K562 (cell line): ENCODE measurements around the gene ACOT9. TPM values are rescaled to one million over a fixed set of nuclear protein-coding genes. Genes with fewer than 3 reads are reported as not detected.

ENCODE experiments used
- ATAC-seq: fragments of 200-7000 bp; cut with Tn5 transposase; 3 replicates; pipeline ENCODE4 v1.9.1; 2020; ENCODE audit warnings: moderate library complexity
- BruUV-seq: library from RNA; stranded (reverse); fragments of 400-500 nt; replicated peaks from 2 replicates; lab custom pipeline; 2021; lab: Mats Ljungman, UMichigan
- CTCF ChIA-PET: fragments of 300-600 bp; formaldehyde crosslinking; extraction: SDS; loops from one replicate; lab custom pipeline; 2021; ENCODE audit warnings: low intra/inter-chr PET ratio; lab: Yijun Ruan, JAX
- POLR2A ChIA-PET: fragments of 300-600, 350-650 bp; sonication (Branson Sonifier 250); formaldehyde crosslinking; extraction: SDS; loops from one replicate; lab custom pipeline; 2021; ENCODE audit warnings: antibody characterized with exemption, inconsistent platforms; lab: Yijun Ruan, JAX
- DNase-seq, 4 experiments: peaks; one replicate each; pipeline versions ENCODE4 v3.0.0 to v3.0.0-alpha.2; 2011 to 2018; ENCODE audit warnings: low spot score in 3 of 4, mixed read lengths in 3 of 4; ENCODE audit errors: extremely low read depth in 1 of 4
- FAIRE-seq: peaks from 2 replicates; lab custom pipeline; 2011; peaks lifted over from hg19 to GRCh38; lab: Jason Lieb, UNC
- H2AFZ ChIP-seq: 2 replicates; pipeline ENCODE4 v1.6.0; 2011; ENCODE audit warnings: low read depth, low read length, control low read depth, inconsistent platforms
- H3K27ac ChIP-seq: fragments of 200-600 bp; 3 replicates; pipeline ENCODE4 v1.8.0; 2011; ENCODE audit warnings: low read depth, mild to moderate bottlenecking, control low read depth, inconsistent platforms, low read length, moderate library complexity, mixed read lengths; ENCODE audit errors: extremely low read depth
- H3K27me3 ChIP-seq, 2 experiments: fragments of 300-600 bp in 1 of 2; 2 replicates in 1 of 2; 3 replicates in 1 of 2; pipeline versions ENCODE4 v1.6.0 to v1.8.0; 2011; ENCODE audit warnings: inconsistent platforms in 2 of 2, low read length in 2 of 2, mild to moderate bottlenecking in 1 of 2, mixed read lengths in 1 of 2, moderate library complexity in 1 of 2; ENCODE audit not compliant: control insufficient read depth in 2 of 2, insufficient read depth in 2 of 2
- H3K36me3 ChIP-seq: fragments of 300-600 bp; 3 replicates; pipeline ENCODE4 v1.8.0; 2011; ENCODE audit warnings: mild to moderate bottlenecking, low read length, inconsistent platforms; ENCODE audit not compliant: control insufficient read depth, insufficient read depth
- H3K4me1 ChIP-seq, 2 experiments: fragments of 200-600 bp in 1 of 2; replicated peaks in 1 of 2; 2 replicates in 1 of 2; 3 replicates in 1 of 2; pipeline versions ENCODE4 v1.5.1 to v1.8.0; 2011; ENCODE audit warnings: inconsistent platforms in 2 of 2, low read length in 2 of 2, mild to moderate bottlenecking in 1 of 2, mixed read lengths in 1 of 2, moderate library complexity in 1 of 2; ENCODE audit not compliant: control insufficient read depth in 2 of 2, insufficient read depth in 2 of 2
- H3K4me2 ChIP-seq: 2 replicates; pipeline ENCODE4 v1.6.1; 2011; ENCODE audit warnings: low read length, control low read depth, inconsistent platforms, mixed read lengths; ENCODE audit not compliant: insufficient read depth
- H3K4me3 ChIP-seq: fragments of 200-600 bp; sonication (generic), shearing (Covaris generic); 2 replicates; pipeline ENCODE4 v1.5.1; 2016; ENCODE audit warnings: control low read depth, inconsistent platforms
- H3K79me2 ChIP-seq: fragments of 200-600 bp; 3 replicates; pipeline ENCODE4 v1.8.0; 2011; ENCODE audit warnings: low read length, inconsistent platforms; ENCODE audit not compliant: control insufficient read depth, insufficient read depth
- H3K9ac ChIP-seq, 2 experiments: 2 replicates each; pipeline versions ENCODE4 v1.6.0 to v1.6.1; 2011; ENCODE audit warnings: low read depth in 2 of 2, low read length in 2 of 2, control low read depth in 1 of 2, inconsistent platforms in 1 of 2, mild to moderate bottlenecking in 1 of 2, mixed read lengths in 1 of 2; ENCODE audit not compliant: insufficient read depth in 1 of 2
- H3K9me1 ChIP-seq: one replicate; pipeline ENCODE4 v1.6.0; 2011; ENCODE audit warnings: inconsistent platforms, mild to moderate bottlenecking, low read length, moderate library complexity; ENCODE audit not compliant: control insufficient read depth, insufficient read depth
- H3K9me3 ChIP-seq: replicated peaks from 2 replicates; pipeline ENCODE4 v1.5.1; 2011; ENCODE audit warnings: low read depth, low read length, inconsistent platforms; ENCODE audit not compliant: control insufficient read depth, insufficient read depth
- H4K20me1 ChIP-seq: replicated peaks from 2 replicates; pipeline ENCODE4 v1.6.1; 2011; ENCODE audit warnings: low read length, inconsistent platforms, mixed read lengths; ENCODE audit not compliant: control insufficient read depth, insufficient read depth
- HDAC3 ChIP-seq: fragments of 450-650 bp; IDR thresholded peaks from 2 replicates; pipeline ENCODE4 v1.6.1; 2018; ENCODE audit warnings: borderline replicate concordance, mild to moderate bottlenecking, moderate library complexity; ENCODE audit not compliant: partially characterized antibody
- HNRNPL ChIP-seq: fragments of 200-400 bp; formaldehyde crosslinking; IDR thresholded peaks from 2 replicates; pipeline ENCODE4 v1.6.1; 2017; ENCODE audit warnings: low read depth, mild to moderate bottlenecking, low read length
- RBM14 ChIP-seq: fragments of 200-400 bp; formaldehyde crosslinking; IDR thresholded peaks from 2 replicates; pipeline ENCODE4 v1.6.1; 2018; ENCODE audit warnings: low read depth, mild to moderate bottlenecking, low read length, moderate library complexity, borderline replicate concordance; ENCODE audit not compliant: insufficient read depth
- RNF219 ChIP-seq: fragments of 250-450 bp; sonication (Bioruptor Pico); IDR thresholded peaks from 2 replicates; pipeline ENCODE4 v1.5.0; 2022; ENCODE audit warnings: mild to moderate bottlenecking
- SRSF1 ChIP-seq: fragments of 200-400 bp; formaldehyde crosslinking; IDR thresholded peaks from 2 replicates; pipeline ENCODE4 v1.6.1; 2017; ENCODE audit warnings: mild to moderate bottlenecking, low read depth, low read length, moderate library complexity
- ZBTB9 ChIP-seq: fragments of 450-650 bp; formaldehyde crosslinking; IDR thresholded peaks from 2 replicates; pipeline ENCODE4 v1.4.0; 2020; ENCODE audit warnings: mild to moderate bottlenecking, moderate library complexity
- ZNF398 ChIP-seq: fragments of 250-450 bp; sonication (Bioruptor Pico); IDR thresholded peaks from 2 replicates; pipeline ENCODE4 v1.8.0; 2021; ENCODE audit warnings: moderate library complexity, mild to moderate bottlenecking, inconsistent platforms
- WGBS: fragments of 100-300 bp; shearing (Covaris generic); methylation state at CpG from one replicate; pipeline ENCODE4 v1.1.6; 2016; ENCODE audit warnings: low coverage, mixed read lengths; ENCODE audit not compliant: insufficient coverage; ENCODE audit errors: missing lambda C conversion rate; 5-methylcytosine and 5-hydroxymethylcytosine counted together
- in situ Hi-C: fragments of 300-500 bp; cut with MboI; formaldehyde crosslinking; loops from 4 replicates; pipeline ENCODE4 v1.15.0; 2018; ENCODE audit warnings: inconsistent platforms, mixed read lengths
- intact Hi-C: fragments of 100-400 bp; cut with micrococcal nuclease; formaldehyde crosslinking; loops from 2 replicates; pipeline ENCODE4 v1.14.2; 2022
- polyA plus RNA-seq, 8 experiments: library from polyadenylated mRNA; depleted of rRNA in 4 of 8; stranded (reverse) in 5 of 8; unstranded in 3 of 8; fragments of >200 nt; fragmentation: Nextera tagmentation in 2 of 8; fragmentation: Illumina TruSeq in 1 of 8; extraction: Ambion mirVana in 2 of 8; extraction: Trizol in 1 of 8; gene quantifications; 2 replicates each; pipeline versions ENCODE4 v1.2.1 to v1.2.3, GENCODE V29; 2011 to 2014; ENCODE audit warnings: inconsistent platforms in 1 of 8, missing spikeins in 1 of 8
- total RNA-seq, 7 experiments: library from RNA; depleted of rRNA in 6 of 7; stranded (reverse); fragments of >200 nt in 6 of 7; fragmentation: Illumina TruSeq in 2 of 7; extraction: Trizol in 2 of 7; gene quantifications; 2 replicates each; pipeline versions ENCODE4 v1.2.1 to v1.2.3, GENCODE V29; 2011 to 2021; ENCODE audit warnings: low replicate concordance in 1 of 7

The ACOT9 gene
- total and polyA plus RNA-seq, 9 of the 15 experiments (the other 6 are each of a cell fraction or from before 2014, with no cell fraction given), result 31.2 to 80.9 (median 45.3) TPM

- Histone ChIP-seq H3K4me3 (no peak overlapping the region), H2AFZ (no peak overlapping the region), H3K9me3 (no peaks in the 10 kb centered on the region), H3K27me3 (no peaks in the 10 kb centered on the region), H3K36me3 (no peaks in the 10 kb centered on the region), H3K79me2 (no peaks in the 10 kb centered on the region), H3K27ac (no peak overlapping the region), H3K9ac (no peak overlapping the region), H3K4me1 (no peaks in the 10 kb centered on the region; a peak in 1 of 5 replicates), H3K4me2 (no peak overlapping the region), H4K20me1 (no peaks in the 10 kb centered on the region), H3K9me1 (no peaks in the 10 kb centered on the region)
- ChIA-PET POLR2A (no interaction called here), CTCF (interaction anchor here (5.6 kb wide), 1 partner anchor 209 kb away, joined by 74 read pairs; no protein-coding TSS in a partner anchor)
- in situ Hi-C loops (loop anchor here (5.0 to 10.0 kb wide), 2 partner anchors 210 to 363 kb away; partner anchors contain the start of gene EIF2S3), intact Hi-C loops (loop anchor here (10.0 kb wide), 1 partner anchor 363 kb away; the partner anchor contains the start of gene EIF2S3)
- ATAC-seq, result no peak
- no TSS peak for BruUV-seq
- 46% methylated on average over 8 of the region's 8 CpGs for WGBS
- TF ChIP-seq HDAC3 (no peak), RNF219 (no peak), ZNF398 (CRISPR knock-in tag) (no peak), HNRNPL (no peak), SRSF1 (no peak), RBM14 (no peak), ZBTB9 (CRISPR knock-in tag) (no peak)
- no peak for FAIRE-seq
- no peak for DNase-seq
Observed at GRCh38 chrX:23692166-23692565, 50.9 kb downstream of the ACOT9 start.
